IMR-90 (cell line): Measurements from ENCODE around the gene C14orf119. TPM values are rescaled to one million over a fixed set of nuclear protein-coding genes. Genes with fewer than 3 reads are reported as not detected.

ENCODE experiments used
- ATAC-seq: fragments of 200-7000 bp; cut with Tn5 transposase; 2 replicates; pipeline ENCODE4 v1.9.1; 2020; ENCODE audit warnings: low read depth, mild to moderate bottlenecking, moderate library complexity
- BruUV-seq: library from RNA; stranded (reverse); fragments of 400-500 nt; replicated peaks from 2 replicates; lab custom pipeline; 2021; lab: Mats Ljungman, UMichigan
- CTCF ChIA-PET: fragments of 300-600 bp; formaldehyde crosslinking; extraction: SDS; loops from one replicate; lab custom pipeline; 2021; ENCODE audit warnings: antibody characterized with exemption; lab: Yijun Ruan, JAX
- POLR2A ChIA-PET: fragments of 300-600 bp; sonication (Branson Sonifier 250); formaldehyde crosslinking; loops from one replicate; lab custom pipeline; 2022; ENCODE audit warnings: antibody characterized with exemption; ENCODE audit not compliant: unreplicated experiment; lab: Charles Lee
- DNase-seq: peaks from one replicate; pipeline ENCODE4 v3.0.0; 2013
- H2AFZ ChIP-seq: replicated peaks from 2 replicates; pipeline ENCODE3; 2013; ENCODE audit warnings: low read length, mild to moderate bottlenecking; ENCODE audit not compliant: poor library complexity
- H2AK5ac ChIP-seq: 2 replicates; pipeline ENCODE4 v1.6.1; 2013; ENCODE audit warnings: low read depth, low read length, inconsistent platforms
- H2AK9ac ChIP-seq: replicated peaks from 2 replicates; pipeline ENCODE3; 2013; ENCODE audit warnings: mild to moderate bottlenecking, low read depth, low read length, moderate library complexity; ENCODE audit not compliant: poor library complexity
- H2BK120ac ChIP-seq: 2 replicates; pipeline ENCODE4 v1.6.1; 2013; ENCODE audit warnings: low read depth, low read length, inconsistent platforms
- H2BK15ac ChIP-seq: 3 replicates; pipeline ENCODE4 v1.6.1; 2013; ENCODE audit warnings: low read depth, low read length, inconsistent platforms
- H2BK20ac ChIP-seq: 2 replicates; pipeline ENCODE4 v1.6.1; 2013; ENCODE audit warnings: low read depth, mild to moderate bottlenecking, inconsistent platforms, low read length, moderate library complexity
- H2BK5ac ChIP-seq: 2 replicates; pipeline ENCODE4 v1.6.1; 2013; ENCODE audit warnings: mild to moderate bottlenecking, low read depth, low read length, inconsistent platforms; ENCODE audit not compliant: poor library complexity, severe bottlenecking
- H3K14ac ChIP-seq: replicated peaks from 2 replicates; pipeline ENCODE4 v1.6.1; 2013; ENCODE audit warnings: low read depth, low read length, inconsistent platforms
- H3K18ac ChIP-seq: 2 replicates; pipeline ENCODE4 v1.6.1; 2013; ENCODE audit warnings: low read depth, low read length, control low read depth
- H3K23ac ChIP-seq: 2 replicates; pipeline ENCODE4 v1.6.1; 2013; ENCODE audit warnings: low read depth, low read length, inconsistent platforms
- H3K27ac ChIP-seq: 2 replicates; pipeline ENCODE4 v1.5.1; 2013; ENCODE audit warnings: mild to moderate bottlenecking, control low read depth, low read length; ENCODE audit not compliant: insufficient read depth
- H3K27me3 ChIP-seq: 2 replicates; pipeline ENCODE4 v1.6.1; 2013; ENCODE audit warnings: low read length; ENCODE audit not compliant: control insufficient read depth, insufficient read depth
- H3K36me3 ChIP-seq: 2 replicates; pipeline ENCODE4 v1.6.1; 2013; ENCODE audit warnings: low read length, mixed read lengths; ENCODE audit not compliant: control insufficient read depth, insufficient read depth
- H3K4ac ChIP-seq: 2 replicates; pipeline ENCODE4 v1.6.1; 2013; ENCODE audit warnings: low read depth, low read length, inconsistent platforms
- H3K4me1 ChIP-seq: 2 replicates; pipeline ENCODE4 v1.6.1; 2013; ENCODE audit warnings: low read length, mixed read lengths; ENCODE audit not compliant: control insufficient read depth, insufficient read depth
- H3K4me2 ChIP-seq: 2 replicates; pipeline ENCODE4 v1.6.1; 2013; ENCODE audit warnings: low read depth, mild to moderate bottlenecking, control low read depth, low read length, moderate library complexity
- H3K4me3 ChIP-seq: 2 replicates; pipeline ENCODE4 v1.5.1; 2013; ENCODE audit warnings: low read depth, mild to moderate bottlenecking, control low read depth, low read length, moderate library complexity; ENCODE audit not compliant: insufficient read depth
- H3K56ac ChIP-seq: 2 replicates; pipeline ENCODE4 v1.6.1; 2013; ENCODE audit warnings: low read length, inconsistent platforms; ENCODE audit not compliant: insufficient read depth; ENCODE audit errors: extremely low read depth
- H3K79me1 ChIP-seq, 2 experiments: 2 replicates each; pipeline ENCODE4 v1.6.1; 2013; ENCODE audit warnings: low read length in 2 of 2, inconsistent platforms in 1 of 2, low read depth in 1 of 2
- H3K9ac ChIP-seq: 2 replicates; pipeline ENCODE4 v1.6.1; 2013; ENCODE audit warnings: low read depth, low read length, control low read depth
- H3K9me1 ChIP-seq: 2 replicates; pipeline ENCODE4 v1.6.1; 2013; ENCODE audit warnings: low read length, inconsistent platforms; ENCODE audit not compliant: insufficient read depth
- H3K9me3 ChIP-seq: 2 replicates; pipeline ENCODE4 v1.6.1; 2013; ENCODE audit warnings: low read length; ENCODE audit not compliant: control insufficient read depth, insufficient read depth
- H4K20me1 ChIP-seq: 2 replicates; pipeline ENCODE4 v1.6.1; 2013; ENCODE audit warnings: low read length, inconsistent platforms; ENCODE audit not compliant: insufficient read depth
- H4K5ac ChIP-seq: 2 replicates; pipeline ENCODE4 v1.6.1; 2013; ENCODE audit warnings: mild to moderate bottlenecking, low read depth, low read length, control low read depth
- H4K8ac ChIP-seq, 2 experiments: 2 replicates each; pipeline ENCODE4 v1.6.1; 2013; ENCODE audit warnings: low read depth in 2 of 2, low read length in 2 of 2, control low read depth in 1 of 2, inconsistent platforms in 1 of 2
- H4K91ac ChIP-seq: 2 replicates; pipeline ENCODE4 v1.6.1; 2013; ENCODE audit warnings: low read depth, low read length, inconsistent platforms; ENCODE audit not compliant: insufficient read depth
- BHLHE40 ChIP-seq: fragments of 150-350 bp; IDR thresholded peaks from 2 replicates; pipeline ENCODE4 v1.6.1; 2016; ENCODE audit warnings: mild to moderate bottlenecking, low read depth, low read length
- CEBPB ChIP-seq: IDR thresholded peaks from 2 replicates; pipeline ENCODE4 v1.6.1; 2012; ENCODE audit warnings: low read depth, low read length, improper control_type of control experiment
- CHD1 ChIP-seq: IDR thresholded peaks from 2 replicates; pipeline ENCODE4 v1.6.1; 2012; ENCODE audit warnings: low read depth, low read length, improper control_type of control experiment
- FOS ChIP-seq: fragments of 150-350 bp; IDR thresholded peaks from 2 replicates; pipeline ENCODE4 v1.6.1; 2016; ENCODE audit warnings: low read depth, low read length
- MAZ ChIP-seq: IDR thresholded peaks from 2 replicates; pipeline ENCODE4 v1.6.1; 2012; ENCODE audit warnings: low read depth, mild to moderate bottlenecking, low read length, improper control_type of control experiment, moderate library complexity, borderline replicate concordance
- RFX5 ChIP-seq: IDR thresholded peaks from 2 replicates; pipeline ENCODE4 v1.8.0; 2012; ENCODE audit warnings: low read depth, mild to moderate bottlenecking, low read length, moderate library complexity
- WGBS, 2 experiments: methylation state at CpG; one replicate each; pipeline versions ENCODE4 v1.1.5 to v1.1.7; 2013; ENCODE audit warnings: missing lambda C conversion rate in 2 of 2; ENCODE audit not compliant: insufficient read length in 1 of 2; ENCODE audit errors: extremely low coverage in 2 of 2; 5-methylcytosine and 5-hydroxymethylcytosine counted together
- dilution Hi-C: fragments of 300-500 bp; cut with HindIII; formaldehyde crosslinking; loops from one replicate; pipeline ENCODE4 v1.14.3; 2018; ENCODE audit warnings: low sequenced_read_pairs; ENCODE audit not compliant: unreplicated experiment
- in situ Hi-C: fragments of 300-500 bp; cut with MboI; formaldehyde crosslinking; loops from 3 replicates; pipeline ENCODE4 v1.14.3; 2019; ENCODE audit warnings: low sequenced_read_pairs, inconsistent platforms, mixed read lengths
- intact Hi-C: fragments of 100-400 bp; cut with micrococcal nuclease; formaldehyde crosslinking; loops from 2 replicates; pipeline ENCODE4 v1.10.0; 2022
- polyA plus RNA-seq, 3 experiments: library from polyadenylated mRNA; depleted of rRNA; stranded (reverse); fragments of >200 nt; gene quantifications; 2 replicates each; pipeline ENCODE4 v1.2.3, GENCODE V29; 2012; ENCODE audit warnings: low replicate concordance in 1 of 3
- total RNA-seq: library from RNA; depleted of rRNA; stranded (reverse); fragments of >200 nt; gene quantifications from 2 replicates; pipeline ENCODE4 v1.2.3, GENCODE V29; 2012

C14orf119 gene
- total and polyA plus RNA-seq, 2 of the 4 experiments (the other 2 are of a cell fraction): 74.0 to 83.7 TPM

DNA sequence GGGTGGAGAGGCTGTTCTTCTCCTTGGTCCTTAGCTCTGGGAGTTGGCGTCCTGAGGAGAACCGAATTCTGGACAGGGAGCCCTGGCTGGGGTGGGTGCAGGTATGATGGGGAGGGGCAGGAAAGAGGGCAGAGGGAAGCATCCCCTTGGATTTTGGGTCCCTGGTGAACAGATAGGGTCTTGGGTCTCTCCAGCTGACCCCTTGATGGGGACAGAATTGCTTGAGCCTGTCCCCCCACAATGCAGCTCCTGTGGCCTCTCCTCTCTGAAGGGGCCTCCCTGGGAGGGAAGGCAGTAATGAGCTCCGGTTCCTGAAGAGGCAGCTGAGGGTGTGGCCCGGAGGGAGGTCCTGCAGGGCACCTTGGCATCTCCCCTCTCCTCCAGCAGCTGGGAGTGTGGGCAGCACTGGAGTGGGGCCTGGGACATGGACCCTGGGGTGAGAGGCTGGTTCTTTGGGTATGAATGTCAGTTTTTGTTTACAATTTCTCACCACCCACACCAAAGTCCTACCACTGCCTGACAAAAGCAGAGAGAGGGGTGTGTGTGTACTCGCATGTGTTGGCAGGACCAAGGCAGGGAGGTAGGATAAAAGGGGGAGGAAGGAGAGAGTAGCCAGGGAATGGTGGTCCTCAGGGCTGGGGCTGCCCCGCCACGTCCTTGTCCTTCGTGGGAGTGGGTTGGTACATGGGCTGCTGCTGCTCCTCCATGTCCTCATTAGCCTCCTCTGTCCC is 31.4 kb downstream of the C14orf119 start:
- no peak overlapping the region for H3K18ac ChIP-seq
- no peak overlapping the region for H4K8ac ChIP-seq
- ChIA-PET CTCF (no interaction called here), POLR2A (no interaction called here)
- in situ Hi-C loops (loop anchor here (5.0 kb wide), 1 partner anchor 56 kb away; the partner anchor contains the start of gene SLC7A8), dilution Hi-C loops (no loop called here), intact Hi-C loops (no loop called here)
- no peak overlapping the region for H3K9ac ChIP-seq
- no peak for TF ChIP-seq RFX5
- TF ChIP-seq BHLHE40: no peak
- no peak for TF ChIP-seq FOS
- no peak for TF ChIP-seq CHD1
- no peak for TF ChIP-seq CEBPB
- TF ChIP-seq MAZ: no peak
- no peak overlapping the region for H3K27ac ChIP-seq
- ATAC-seq (no peak), DNase-seq (no peak)
- H4K20me1 ChIP-seq: no peaks in the 10 kb centered on the region
- H3K4ac ChIP-seq: no peak overlapping the region
- peaks cover 27% of the 10 kb centered on the region for H3K27me3 ChIP-seq
- WGBS, 2 experiments: 100% methylated on average over 1 of the region's 8 CpGs; no CpG with 5 or more reads in 1 of the 2 experiments
- no peak overlapping the region for H3K14ac ChIP-seq
- H2AFZ ChIP-seq: no peak overlapping the region
- H3K4me1 ChIP-seq: no peaks in the 10 kb centered on the region
- H4K91ac ChIP-seq: no peak overlapping the region
- no peak overlapping the region for H3K23ac ChIP-seq
- H3K4me2 ChIP-seq: no peak overlapping the region
- H3K56ac ChIP-seq: no peak overlapping the region
- H2BK120ac ChIP-seq: no peak overlapping the region
- H2BK20ac ChIP-seq: no peak overlapping the region
- no peak overlapping the region for H2AK9ac ChIP-seq
- H2AK5ac ChIP-seq: no peak overlapping the region
- no peaks in the 10 kb centered on the region for H3K9me1 ChIP-seq
- no peak overlapping the region for H3K4me3 ChIP-seq
- H4K5ac ChIP-seq: no peak overlapping the region
- no peaks in the 10 kb centered on the region for H3K36me3 ChIP-seq
- no peaks in the 10 kb centered on the region for H3K79me1 ChIP-seq
- H2BK5ac ChIP-seq: no peak overlapping the region
- H2BK15ac ChIP-seq: no peak overlapping the region
- BruUV-seq: no TSS peak
- no peaks in the 10 kb centered on the region for H3K9me3 ChIP-seq
